ENCODE results near the gene YWHAE. TPM values are rescaled to one million over a fixed set of nuclear protein-coding genes. Genes with fewer than 3 reads are reported as not detected.
"Not testable (repeated sequence)": the region's sequence is repeated elsewhere in the genome, so short reads cannot be mapped to it uniquely, and the experiment has no call there.

Gene YWHAE
- total RNA-seq, 2 donors from 2014 or later: 643 to 716 TPM

DNA sequence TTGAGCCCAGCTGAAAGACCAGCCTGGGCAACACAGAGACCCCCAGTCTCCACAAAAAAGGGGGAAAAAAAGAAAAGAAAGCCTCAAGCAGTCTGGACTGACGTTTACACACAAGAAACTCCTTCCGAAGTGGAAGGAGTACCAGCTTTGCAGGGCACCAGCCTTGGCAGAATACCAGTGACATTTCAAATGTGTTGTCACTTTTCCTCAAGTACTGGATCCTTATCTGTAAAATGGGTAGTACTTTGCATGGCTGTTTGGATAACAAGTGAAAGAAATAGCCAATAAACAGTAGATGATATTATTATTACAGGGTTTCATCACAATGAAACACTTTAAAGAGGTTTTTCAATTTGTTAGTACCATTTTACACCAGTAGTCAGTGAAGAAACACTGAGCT lies 14.2 kb downstream of the YWHAE start:
- WGBS: 11% methylated on average over 2 of the region's 2 CpGs
- H3K27me3 ChIP-seq (replicated peaks; ENCODE audit: insufficient read depth): no peaks in the 10 kb centered on the region
- H3K36me3 ChIP-seq: no peaks in the 10 kb centered on the region
- intact Hi-C loops (cut with DNase I): no loop called here
- H3K27ac ChIP-seq: no peak overlapping the region
- TF ChIP-seq, protein P1, sequence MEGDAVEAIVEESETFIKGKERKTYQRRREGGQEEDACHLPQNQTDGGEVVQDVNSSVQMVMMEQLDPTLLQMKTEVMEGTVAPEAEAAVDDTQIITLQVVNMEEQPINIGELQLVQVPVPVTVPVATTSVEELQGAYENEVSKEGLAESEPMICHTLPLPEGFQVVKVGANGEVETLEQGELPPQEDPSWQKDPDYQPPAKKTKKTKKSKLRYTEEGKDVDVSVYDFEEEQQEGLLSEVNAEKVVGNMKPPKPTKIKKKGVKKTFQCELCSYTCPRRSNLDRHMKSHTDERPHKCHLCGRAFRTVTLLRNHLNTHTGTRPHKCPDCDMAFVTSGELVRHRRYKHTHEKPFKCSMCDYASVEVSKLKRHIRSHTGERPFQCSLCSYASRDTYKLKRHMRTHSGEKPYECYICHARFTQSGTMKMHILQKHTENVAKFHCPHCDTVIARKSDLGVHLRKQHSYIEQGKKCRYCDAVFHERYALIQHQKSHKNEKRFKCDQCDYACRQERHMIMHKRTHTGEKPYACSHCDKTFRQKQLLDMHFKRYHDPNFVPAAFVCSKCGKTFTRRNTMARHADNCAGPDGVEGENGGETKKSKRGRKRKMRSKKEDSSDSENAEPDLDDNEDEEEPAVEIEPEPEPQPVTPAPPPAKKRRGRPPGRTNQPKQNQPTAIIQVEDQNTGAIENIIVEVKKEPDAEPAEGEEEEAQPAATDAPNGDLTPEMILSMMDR (IDR thresholded peaks at IDR 0.05): no peak
- TF ChIP-seq POLR2A (IDR thresholded peaks at IDR 0.05) (no peak), POLR2AphosphoS5 (IDR thresholded peaks at IDR 0.05) (no peak)
- no peak overlapping the region for H3K4me3 ChIP-seq
- H3K9me3 ChIP-seq: no peaks in the 10 kb centered on the region
- peaks cover 6% of the 10 kb centered on the region for H3K4me1 ChIP-seq (replicated peaks)
- no peak for DNase-seq (ENCODE audit: low spot score)

- Histone ChIP-seq H3K4me1 (replicated peaks) (no peaks in the 10 kb centered on the region), H3K27me3 (replicated peaks; ENCODE audit: insufficient read depth) (no peaks in the 10 kb centered on the region), H3K9me3 (no peaks in the 10 kb centered on the region), H3K36me3 (no peaks in the 10 kb centered on the region), H3K4me3 (no peak overlapping the region), H3K27ac (no peak overlapping the region)
- TF ChIP-seq POLR2A (IDR thresholded peaks at IDR 0.05) (no peak), POLR2AphosphoS5 (IDR thresholded peaks at IDR 0.05) (no peak)
- TF ChIP-seq, protein P1 (IDR thresholded peaks at IDR 0.05): no peak
- 7% methylated on average over 1 of the region's 1 CpG for whole genome bisulfite sequencing
- DNase-seq (ENCODE audit: low spot score): no peak
- intact Hi-C loops (cut with DNase I): no loop called here
Observed at GRCh38 chr17:1384905-1385435, 15.1 kb downstream of the YWHAE start.

DNA sequence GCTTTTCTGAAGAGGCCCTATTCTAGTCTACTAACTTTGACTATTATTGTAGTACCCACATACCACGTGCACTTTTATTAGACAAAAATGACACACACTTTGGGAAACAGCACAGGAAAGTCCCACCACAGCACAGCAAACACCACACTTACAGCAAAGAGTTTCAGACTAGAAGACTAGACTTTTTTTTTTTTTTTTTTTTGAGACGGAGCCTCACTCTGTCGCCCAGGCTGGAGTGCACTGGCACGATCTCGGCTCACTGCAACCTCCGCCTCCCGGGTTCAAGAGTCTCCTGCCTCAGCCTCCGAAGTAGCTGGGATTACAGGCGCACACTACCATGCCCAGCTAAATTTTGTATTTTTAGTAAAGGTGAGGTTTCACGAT lies 20.1 kb downstream of the YWHAE start:
- 57% methylated on average over 10 of the region's 10 CpGs for WGBS

GRCh38 chr17:1379208-1379929 lies 20.7 kb downstream of the YWHAE start:
- peaks cover 29% of the 10 kb centered on the region for H3K4me1 ChIP-seq (replicated peaks)
- no peak for DNase-seq (ENCODE audit: low spot score)

More for the DNA sequence above, 20.1 kb downstream of the YWHAE start:
- DNase-seq (ENCODE audit: low spot score): no peak
- H3K27me3 ChIP-seq (replicated peaks; ENCODE audit: insufficient read depth): no peaks in the 10 kb centered on the region
- no peaks in the 10 kb centered on the region for H3K36me3 ChIP-seq
- TF ChIP-seq POLR2A (IDR thresholded peaks at IDR 0.05) (no peak), POLR2AphosphoS5 (IDR thresholded peaks at IDR 0.05) (no peak)
- TF ChIP-seq, protein P1 (IDR thresholded peaks at IDR 0.05): no peak
- no peaks in the 10 kb centered on the region for H3K9me3 ChIP-seq
- H3K4me1 ChIP-seq (replicated peaks): peaks cover 26% of the 10 kb centered on the region
- intact Hi-C loops (cut with DNase I): no loop called here
- H3K4me3 ChIP-seq: no peak overlapping the region
- H3K27ac ChIP-seq: no peak overlapping the region

DNA sequence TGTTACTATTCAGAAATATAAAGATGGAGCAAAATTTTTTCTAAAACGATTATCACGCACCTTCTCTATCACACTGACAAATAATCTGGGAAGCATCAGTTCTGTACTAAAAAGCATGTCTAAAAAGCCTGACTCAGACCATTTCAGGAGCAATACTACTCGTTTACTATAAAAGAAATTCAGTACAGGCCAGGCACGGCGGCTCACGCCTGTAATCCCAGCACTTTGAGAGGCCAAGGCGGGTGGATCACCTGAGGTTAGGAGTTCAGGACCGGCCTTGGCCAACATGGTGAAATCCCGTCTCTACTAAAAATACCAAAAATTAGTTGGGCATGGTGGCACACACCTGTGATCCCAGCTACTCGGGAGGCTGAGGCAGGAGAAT lies 21.6 kb downstream of the YWHAE start:
- H3K9me3 ChIP-seq; H3K27ac ChIP-seq; H3K4me3 ChIP-seq; DNase-seq (ENCODE audit: low spot score); intact Hi-C loops (cut with DNase I); H3K36me3 ChIP-seq; H3K27me3 ChIP-seq (replicated peaks; ENCODE audit: insufficient read depth): not testable (repeated sequence)
- H3K4me1 ChIP-seq (replicated peaks): peaks cover 34% of the 10 kb centered on the region
- WGBS: 71% methylated on average over 10 of the region's 10 CpGs

More at GRCh38 chr17:1379208-1379929, 20.7 kb downstream of the YWHAE start:
- Histone ChIP-seq H3K27ac (no peak overlapping the region), H3K27me3 (replicated peaks; ENCODE audit: insufficient read depth) (no peaks in the 10 kb centered on the region), H3K36me3 (no peaks in the 10 kb centered on the region), H3K9me3 (no peaks in the 10 kb centered on the region), H3K4me3 (no peak overlapping the region)
- intact Hi-C loops (cut with DNase I): no loop called here
- TF ChIP-seq POLR2AphosphoS5 (IDR thresholded peaks at IDR 0.05) (no peak), POLR2A (IDR thresholded peaks at IDR 0.05) (no peak)
- TF ChIP-seq, protein P1 (IDR thresholded peaks at IDR 0.05): no peak
- 58% methylated on average over 11 of the region's 11 CpGs for WGBS
